ENCODE results near the gene LINGO3. TPM values are rescaled to one million over a fixed set of nuclear protein-coding genes. Genes with fewer than 3 reads are reported as not detected.

The LINGO3 gene
- total RNA-seq, 1 experiment from 2014 or later = not detected

DNA sequence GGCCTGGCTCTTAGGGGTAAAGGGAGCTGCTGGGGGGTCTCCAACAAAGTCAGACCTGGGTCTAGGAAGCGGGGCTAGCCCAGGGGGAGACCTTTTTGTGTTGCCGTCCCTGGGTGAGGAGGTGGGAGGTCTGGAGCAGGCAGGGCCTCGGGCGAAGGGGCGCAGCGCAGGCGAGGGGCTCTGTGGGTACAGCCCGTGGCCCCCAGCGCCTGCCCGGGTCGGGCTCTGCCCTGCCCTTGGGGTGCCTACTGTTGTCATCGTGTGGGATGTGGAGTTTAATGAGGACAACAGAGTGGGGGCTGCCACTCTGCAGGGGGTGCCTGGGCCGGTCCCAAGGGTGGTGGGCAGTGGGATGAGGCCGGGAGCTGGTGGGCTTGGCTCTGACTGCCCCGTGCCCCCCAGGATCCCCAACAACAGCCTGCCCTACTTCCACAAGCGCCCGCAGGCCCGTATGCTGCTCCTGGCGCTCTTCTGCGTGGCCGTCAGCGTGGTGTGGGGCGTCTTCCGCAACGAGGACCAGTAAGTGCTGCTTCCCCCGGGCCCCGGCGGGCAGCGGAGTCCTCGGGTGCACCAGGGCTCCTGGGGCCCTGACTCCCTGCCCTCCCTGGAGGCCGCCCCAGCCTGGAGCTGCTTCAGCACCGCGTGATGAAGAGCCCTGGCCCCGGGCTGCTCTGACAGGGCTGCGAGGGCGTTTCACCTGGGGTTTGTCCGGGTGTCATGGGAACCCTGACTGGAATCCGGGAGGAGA is 32.7 kb upstream of the LINGO3 start:
- H3K4me1 Mint-ChIP-seq (ENCODE audit: low read depth, unreplicated experiment) = peaks cover 11% of the 10 kb centered on the region
- intact Hi-C loops (cut with micrococcal nuclease; ENCODE audit: unreplicated experiment) = no loop called here
- TF ChIP-seq, protein P1, sequence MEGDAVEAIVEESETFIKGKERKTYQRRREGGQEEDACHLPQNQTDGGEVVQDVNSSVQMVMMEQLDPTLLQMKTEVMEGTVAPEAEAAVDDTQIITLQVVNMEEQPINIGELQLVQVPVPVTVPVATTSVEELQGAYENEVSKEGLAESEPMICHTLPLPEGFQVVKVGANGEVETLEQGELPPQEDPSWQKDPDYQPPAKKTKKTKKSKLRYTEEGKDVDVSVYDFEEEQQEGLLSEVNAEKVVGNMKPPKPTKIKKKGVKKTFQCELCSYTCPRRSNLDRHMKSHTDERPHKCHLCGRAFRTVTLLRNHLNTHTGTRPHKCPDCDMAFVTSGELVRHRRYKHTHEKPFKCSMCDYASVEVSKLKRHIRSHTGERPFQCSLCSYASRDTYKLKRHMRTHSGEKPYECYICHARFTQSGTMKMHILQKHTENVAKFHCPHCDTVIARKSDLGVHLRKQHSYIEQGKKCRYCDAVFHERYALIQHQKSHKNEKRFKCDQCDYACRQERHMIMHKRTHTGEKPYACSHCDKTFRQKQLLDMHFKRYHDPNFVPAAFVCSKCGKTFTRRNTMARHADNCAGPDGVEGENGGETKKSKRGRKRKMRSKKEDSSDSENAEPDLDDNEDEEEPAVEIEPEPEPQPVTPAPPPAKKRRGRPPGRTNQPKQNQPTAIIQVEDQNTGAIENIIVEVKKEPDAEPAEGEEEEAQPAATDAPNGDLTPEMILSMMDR (IDR thresholded peaks at IDR 0.05; ENCODE audit: unreplicated experiment) = no peak
- CTCF ChIA-PET = no interaction called here
- no TSS peak for BruUV-seq (replicated peaks)
- no peak overlapping the region for H3K27ac Mint-ChIP-seq (ENCODE audit: unreplicated experiment)
- no peak for DNase-seq
- H3K36me3 Mint-ChIP-seq (ENCODE audit: insufficient read depth, unreplicated experiment) = peaks cover 12% of the 10 kb centered on the region
- no peak overlapping the region for H3K4me3 Mint-ChIP-seq (ENCODE audit: low read depth, unreplicated experiment)
- no peaks in the 10 kb centered on the region for H3K9me3 Mint-ChIP-seq (ENCODE audit: low read depth, unreplicated experiment)
- H3K27me3 Mint-ChIP-seq (ENCODE audit: unreplicated experiment) = no peaks in the 10 kb centered on the region

DNA sequence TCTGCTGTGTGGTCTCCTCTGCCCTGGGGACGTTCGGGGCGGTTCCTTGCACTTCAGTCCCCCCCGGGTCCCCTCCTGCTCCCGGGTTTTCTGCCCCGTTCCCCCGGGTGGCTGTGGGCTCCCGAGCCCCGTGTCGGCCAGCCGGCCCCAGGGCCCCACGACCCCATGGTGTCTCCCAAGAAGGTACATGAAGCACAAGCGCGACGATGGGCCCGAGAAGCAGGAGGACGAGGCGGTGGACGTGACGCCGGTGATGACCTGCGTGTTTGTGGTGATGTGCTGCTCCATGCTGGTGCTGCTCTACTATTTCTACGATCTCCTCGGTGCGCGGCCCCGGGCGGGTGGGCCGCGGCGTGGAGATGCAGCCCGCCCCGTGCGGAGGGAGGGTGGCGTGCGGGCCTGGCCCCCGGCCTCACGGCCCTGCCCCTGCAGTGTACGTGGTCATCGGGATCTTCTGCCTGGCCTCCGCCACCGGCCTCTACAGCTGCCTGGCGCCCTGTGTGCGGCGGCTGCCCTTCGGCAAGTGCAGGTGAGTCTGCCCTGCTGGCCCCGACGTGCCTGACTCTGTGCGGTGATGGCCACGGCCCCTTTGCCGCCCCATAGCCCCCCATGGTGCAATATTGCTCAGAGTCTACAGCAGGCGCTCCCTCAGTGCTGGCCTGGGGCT is 31.8 kb upstream of the LINGO3 start:
- DNase-seq = no peak
- H3K9me3 Mint-ChIP-seq (ENCODE audit: low read depth, unreplicated experiment) = no peaks in the 10 kb centered on the region
- intact Hi-C loops (cut with micrococcal nuclease; ENCODE audit: unreplicated experiment) = no loop called here
- peaks cover 11% of the 10 kb centered on the region for H3K36me3 Mint-ChIP-seq (ENCODE audit: insufficient read depth, unreplicated experiment)
- BruUV-seq (replicated peaks) = no TSS peak
- no peak overlapping the region for H3K27ac Mint-ChIP-seq (ENCODE audit: unreplicated experiment)
- H3K4me1 Mint-ChIP-seq (ENCODE audit: low read depth, unreplicated experiment) = peaks cover 6% of the 10 kb centered on the region
- no peak overlapping the region for H3K4me3 Mint-ChIP-seq (ENCODE audit: low read depth, unreplicated experiment)
- CTCF ChIA-PET = no interaction called here
- TF ChIP-seq, protein P1 (IDR thresholded peaks at IDR 0.05; ENCODE audit: unreplicated experiment) = no peak
- H3K27me3 Mint-ChIP-seq (ENCODE audit: unreplicated experiment) = no peaks in the 10 kb centered on the region

DNA sequence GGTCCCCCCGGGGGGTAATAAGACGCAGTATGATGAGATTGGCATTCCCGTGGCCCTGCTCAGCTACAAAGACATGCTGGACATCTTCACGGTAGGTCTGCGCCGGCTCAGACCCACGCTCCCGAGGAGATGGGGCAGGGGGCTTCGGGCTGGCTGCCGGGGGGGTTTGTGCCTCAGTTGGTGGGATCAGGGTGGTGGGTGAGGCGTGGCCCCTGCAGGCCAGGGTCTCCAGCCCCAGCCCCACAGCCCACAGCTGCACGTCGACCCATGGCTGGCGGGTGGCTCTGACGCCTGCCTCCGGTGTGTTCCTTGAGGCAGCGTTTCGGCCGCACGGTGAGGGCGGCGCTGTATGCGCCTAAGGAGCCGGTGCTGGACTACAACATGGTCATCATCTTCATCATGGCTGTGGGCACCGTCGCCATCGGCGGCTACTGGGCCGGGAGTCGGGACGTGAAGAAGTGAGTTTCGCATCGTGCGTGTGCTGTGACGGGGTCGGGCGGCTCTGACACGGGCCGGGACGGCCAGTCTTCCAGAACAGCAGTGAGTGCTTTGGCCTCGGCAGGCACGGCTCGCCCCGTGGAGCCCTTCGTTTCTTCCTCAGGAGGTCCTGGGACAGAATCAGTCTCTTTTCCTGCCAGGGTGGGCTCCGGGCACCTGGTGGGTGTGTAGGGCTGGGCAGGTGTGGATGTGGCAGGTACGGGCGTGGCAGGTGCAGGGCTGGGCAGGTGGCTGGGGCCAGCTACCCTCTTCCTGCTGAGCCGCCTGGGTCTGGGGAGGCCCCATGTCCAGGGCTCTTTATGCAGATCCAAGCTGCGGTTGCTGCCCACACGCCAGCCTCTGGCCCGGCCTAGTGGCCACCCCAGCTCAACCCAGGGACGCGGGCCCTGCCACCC is 31.0 kb upstream of the LINGO3 start:
- Mint-ChIP-seq H3K4me1 (ENCODE audit: low read depth, unreplicated experiment) (peaks cover 6% of the 10 kb centered on the region), H3K27me3 (ENCODE audit: unreplicated experiment) (no peaks in the 10 kb centered on the region), H3K27ac (ENCODE audit: unreplicated experiment) (no peak overlapping the region), H3K4me3 (ENCODE audit: low read depth, unreplicated experiment) (no peak overlapping the region), H3K36me3 (ENCODE audit: insufficient read depth, unreplicated experiment) (peaks cover 11% of the 10 kb centered on the region), H3K9me3 (ENCODE audit: low read depth, unreplicated experiment) (no peaks in the 10 kb centered on the region)
- BruUV-seq (replicated peaks) = no TSS peak
- TF ChIP-seq, protein P1 (IDR thresholded peaks at IDR 0.05; ENCODE audit: unreplicated experiment) = no peak
- intact Hi-C loops (cut with micrococcal nuclease; ENCODE audit: unreplicated experiment) = no loop called here
- CTCF ChIA-PET = no interaction called here
- DNase-seq = no peak

DNA sequence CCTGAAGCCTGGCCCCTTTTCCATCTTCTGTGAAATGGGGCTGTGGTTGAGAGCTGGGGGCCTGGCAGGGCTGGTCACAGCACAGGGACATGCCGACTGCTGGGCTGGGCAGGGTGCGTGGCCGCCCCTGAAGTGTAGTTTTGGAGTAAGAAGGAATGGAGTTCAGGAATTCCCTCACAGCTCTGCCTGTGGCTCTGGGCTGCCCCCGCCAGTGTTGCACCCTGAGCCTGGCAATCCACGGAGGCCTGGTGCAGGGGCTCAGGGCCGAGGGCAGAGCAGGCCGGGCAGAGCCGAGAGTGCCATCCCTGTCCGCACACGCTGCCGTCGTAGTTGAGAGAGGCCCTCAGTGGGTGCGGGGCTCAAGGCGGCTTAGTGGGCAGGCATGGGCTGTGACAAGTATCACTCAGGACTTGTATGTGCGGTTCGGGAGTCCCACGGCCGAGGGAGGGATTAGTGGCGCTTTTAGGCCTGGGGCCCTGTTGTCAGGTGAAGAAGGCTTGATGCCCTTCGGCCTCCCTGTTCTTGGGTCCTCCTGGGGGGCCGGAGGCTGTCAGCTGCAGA is 30.2 kb upstream of the LINGO3 start:
- no peaks in the 10 kb centered on the region for H3K9me3 Mint-ChIP-seq (ENCODE audit: low read depth, unreplicated experiment)
- DNase-seq = no peak
- CTCF ChIA-PET = no interaction called here
- BruUV-seq (replicated peaks) = no TSS peak
- no peak overlapping the region for H3K27ac Mint-ChIP-seq (ENCODE audit: unreplicated experiment)
- TF ChIP-seq, protein P1 (IDR thresholded peaks at IDR 0.05; ENCODE audit: unreplicated experiment) = no peak
- H3K36me3 Mint-ChIP-seq (ENCODE audit: insufficient read depth, unreplicated experiment) = peaks cover 8% of the 10 kb centered on the region
- intact Hi-C loops (cut with micrococcal nuclease; ENCODE audit: unreplicated experiment) = no loop called here
- H3K4me3 Mint-ChIP-seq (ENCODE audit: low read depth, unreplicated experiment) = no peak overlapping the region
- H3K27me3 Mint-ChIP-seq (ENCODE audit: unreplicated experiment) = no peaks in the 10 kb centered on the region
- peaks cover 6% of the 10 kb centered on the region for H3K4me1 Mint-ChIP-seq (ENCODE audit: low read depth, unreplicated experiment)

Data from Calu3 (cell line).